Measurements from ENCODE around the gene CACHD1. TPM values are rescaled to one million over a fixed set of nuclear protein-coding genes. Genes with fewer than 3 reads are reported as not detected.

Gene CACHD1
- total and polyA plus RNA-seq, 9 of the 15 experiments (the other 6 are each of a cell fraction or from before 2014, with no cell fraction given): 0.07 TPM; not detected in 8

DNA sequence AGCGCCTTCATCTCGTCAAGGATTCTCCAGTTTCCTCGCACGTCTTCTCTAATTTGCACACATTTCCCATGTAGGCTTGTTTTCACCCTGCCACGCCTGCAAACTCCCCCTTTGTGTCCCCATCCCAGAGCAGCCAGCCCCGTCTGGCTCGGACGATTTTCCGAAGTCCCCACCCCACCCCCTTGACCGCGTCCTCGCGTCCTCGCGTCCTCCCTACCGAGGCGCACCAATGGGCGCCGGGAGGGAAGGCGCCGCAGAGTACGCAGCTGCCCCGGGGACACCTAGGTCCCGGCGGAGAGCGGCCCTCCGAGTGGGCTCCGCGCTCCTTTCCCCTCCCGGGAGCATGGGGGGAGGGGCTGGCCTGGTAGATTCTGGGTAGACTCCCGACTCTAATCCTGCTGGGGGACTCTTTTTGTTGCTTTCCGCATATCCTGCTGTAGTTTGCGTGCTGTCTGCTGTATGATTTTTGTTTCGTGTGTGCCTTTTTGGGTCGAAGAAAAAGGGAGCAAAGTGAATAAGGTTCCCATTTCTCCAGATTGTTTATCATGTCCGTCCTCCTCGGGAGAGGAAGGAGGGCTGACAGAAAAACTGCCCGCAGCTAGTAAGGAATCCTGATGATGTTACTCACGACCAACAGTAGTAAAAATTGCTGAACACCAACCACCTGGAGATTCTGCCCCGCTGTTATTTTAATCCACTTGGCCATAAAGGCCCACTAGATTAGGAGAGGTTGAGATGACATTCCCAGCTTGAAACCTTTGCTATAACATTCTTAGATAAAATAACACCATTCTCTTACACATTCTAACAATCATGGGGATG lies 1.5 kb downstream of the CACHD1 start:
- DNase-seq (ENCODE audit: extremely low read depth in 1 of 4, low spot score in 3 of 4) (no peak), FAIRE-seq (no peak), ATAC-seq (no peak)
- intact Hi-C loops (cut with micrococcal nuclease): no loop called here
- POLR2A ChIA-PET: no interaction called here
- Histone ChIP-seq H4K20me1 (replicated peaks; ENCODE audit: control insufficient read depth, insufficient read depth, low read length) (no peaks in the 10 kb centered on the region), H2AFZ (ENCODE audit: low read depth, low read length) (no peak overlapping the region), H3K4me1 (replicated peaks in 1 of 2; ENCODE audit: control insufficient read depth in 2 of 2, insufficient read depth in 2 of 2, low read length in 2 of 2) (peaks cover 0 to 10% of the 10 kb centered on the region in 2 experiments; a peak in 2 of 5 replicates), H3K36me3 (ENCODE audit: control insufficient read depth, insufficient read depth, low read length) (no peaks in the 10 kb centered on the region), H3K9ac (ENCODE audit: insufficient read depth in 1 of 2, low read depth in 2 of 2, low read length in 2 of 2) (no peak overlapping the region), H3K4me3 (no peak overlapping the region), H3K27me3 (ENCODE audit: control insufficient read depth in 2 of 2, insufficient read depth in 2 of 2, low read length in 2 of 2) (peaks cover 12 to 19% of the 10 kb centered on the region in 2 experiments), H3K4me2 (ENCODE audit: insufficient read depth, low read length) (no peak overlapping the region), H3K9me3 (replicated peaks; ENCODE audit: control insufficient read depth, insufficient read depth, low read depth, low read length) (no peaks in the 10 kb centered on the region), H3K9me1 (ENCODE audit: control insufficient read depth, insufficient read depth, low read length) (no peaks in the 10 kb centered on the region), H3K27ac (ENCODE audit: extremely low read depth, low read depth, low read length) (no peak overlapping the region), H3K79me2 (ENCODE audit: control insufficient read depth, insufficient read depth, low read length) (no peaks in the 10 kb centered on the region)
- CTCF ChIA-PET (ENCODE audit: low intra/inter-chr PET ratio): no interaction called here
- TF ChIP-seq FOXJ3 (CRISPR knock-in tag; IDR thresholded peaks at IDR 0.05) (no peak), ARHGAP35 (IDR thresholded peaks at IDR 0.05; ENCODE audit: partially characterized antibody) (no peak), ELF4 (CRISPR knock-in tag; IDR thresholded peaks at IDR 0.05) (no peak), BCOR (IDR thresholded peaks at IDR 0.05) (no peak), ELF2 (CRISPR knock-in tag; IDR thresholded peaks at IDR 0.05) (no peak), SNIP1 (IDR thresholded peaks at IDR 0.05; ENCODE audit: low read depth) (no peak), EP300 (IDR thresholded peaks at IDR 0.05; ENCODE audit: low read length) (no peak), BRCA1 (IDR thresholded peaks at IDR 0.05) (no peak), BRCA1 (CRISPR knock-in tag; IDR thresholded peaks at IDR 0.05) (no peak)
- TF ChIP-seq, protein P1, sequence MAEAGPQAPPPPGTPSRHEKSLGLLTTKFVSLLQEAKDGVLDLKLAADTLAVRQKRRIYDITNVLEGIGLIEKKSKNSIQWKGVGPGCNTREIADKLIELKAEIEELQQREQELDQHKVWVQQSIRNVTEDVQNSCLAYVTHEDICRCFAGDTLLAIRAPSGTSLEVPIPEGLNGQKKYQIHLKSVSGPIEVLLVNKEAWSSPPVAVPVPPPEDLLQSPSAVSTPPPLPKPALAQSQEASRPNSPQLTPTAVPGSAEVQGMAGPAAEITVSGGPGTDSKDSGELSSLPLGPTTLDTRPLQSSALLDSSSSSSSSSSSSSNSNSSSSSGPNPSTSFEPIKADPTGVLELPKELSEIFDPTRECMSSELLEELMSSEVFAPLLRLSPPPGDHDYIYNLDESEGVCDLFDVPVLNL (CRISPR knock-in tag; IDR thresholded peaks at IDR 0.05; ENCODE audit: low read depth): no peak
- TF ChIP-seq, protein P2, sequence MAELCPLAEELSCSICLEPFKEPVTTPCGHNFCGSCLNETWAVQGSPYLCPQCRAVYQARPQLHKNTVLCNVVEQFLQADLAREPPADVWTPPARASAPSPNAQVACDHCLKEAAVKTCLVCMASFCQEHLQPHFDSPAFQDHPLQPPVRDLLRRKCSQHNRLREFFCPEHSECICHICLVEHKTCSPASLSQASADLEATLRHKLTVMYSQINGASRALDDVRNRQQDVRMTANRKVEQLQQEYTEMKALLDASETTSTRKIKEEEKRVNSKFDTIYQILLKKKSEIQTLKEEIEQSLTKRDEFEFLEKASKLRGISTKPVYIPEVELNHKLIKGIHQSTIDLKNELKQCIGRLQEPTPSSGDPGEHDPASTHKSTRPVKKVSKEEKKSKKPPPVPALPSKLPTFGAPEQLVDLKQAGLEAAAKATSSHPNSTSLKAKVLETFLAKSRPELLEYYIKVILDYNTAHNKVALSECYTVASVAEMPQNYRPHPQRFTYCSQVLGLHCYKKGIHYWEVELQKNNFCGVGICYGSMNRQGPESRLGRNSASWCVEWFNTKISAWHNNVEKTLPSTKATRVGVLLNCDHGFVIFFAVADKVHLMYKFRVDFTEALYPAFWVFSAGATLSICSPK (IDR thresholded peaks at IDR 0.05; ENCODE audit: borderline replicate concordance): no peak
- in situ Hi-C loops (cut with MboI): no loop called here
- 30% methylated on average over 29 of the region's 40 CpGs for WGBS (ENCODE audit: insufficient coverage, low coverage, missing lambda C conversion rate)
- no TSS peak for BruUV-seq (replicated peaks)

Measured in K562 (cell line).